ENCODE data around the gene ATP8A2. TPM values are rescaled to one million over a fixed set of nuclear protein-coding genes. Genes with fewer than 3 reads are reported as not detected.

The ATP8A2 gene
- total and polyA plus RNA-seq, 2 of the 4 experiments (the other 2 are of a cell fraction) = 0.02 to 0.18 TPM

DNA sequence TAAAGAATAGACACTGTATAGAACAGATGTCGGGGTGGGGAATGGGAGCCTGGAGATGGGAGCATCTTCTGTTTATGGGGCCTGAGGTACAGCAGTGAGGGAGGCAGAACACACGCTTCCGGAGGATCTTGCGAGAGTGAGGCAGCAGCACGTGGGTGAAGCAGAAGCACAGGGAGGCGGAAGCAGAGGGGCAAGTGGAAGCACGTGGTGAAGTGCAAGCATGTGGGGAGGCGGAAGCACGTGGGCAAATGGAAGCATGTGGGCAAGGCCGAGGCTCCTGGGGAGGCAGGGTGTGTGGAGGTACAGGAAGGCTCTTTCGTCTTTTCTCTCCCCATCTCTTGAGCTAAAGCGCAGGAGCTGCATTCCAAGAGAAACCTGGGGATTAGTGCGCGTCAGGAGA is 198.4 kb downstream of the ATP8A2 start:
- Histone ChIP-seq H3K36me3 (ENCODE audit: control insufficient read depth, insufficient read depth, low read length) (no peaks in the 10 kb centered on the region), H4K91ac (ENCODE audit: insufficient read depth, low read depth, low read length) (no peak overlapping the region), H3K56ac (ENCODE audit: extremely low read depth, insufficient read depth, low read length) (no peak overlapping the region), H2AFZ (replicated peaks; ENCODE audit: low read length, poor library complexity) (no peak overlapping the region), H2BK120ac (ENCODE audit: low read depth, low read length) (no peak overlapping the region), H2BK15ac (ENCODE audit: low read depth, low read length) (no peak overlapping the region), H3K9ac (ENCODE audit: low read depth, low read length) (no peak overlapping the region), H3K4me2 (ENCODE audit: low read depth, low read length) (no peak overlapping the region), H3K9me1 (ENCODE audit: insufficient read depth, low read length) (no peaks in the 10 kb centered on the region), H2BK5ac (ENCODE audit: low read depth, low read length, poor library complexity, severe bottlenecking) (no peak overlapping the region), H4K8ac (ENCODE audit: low read depth in 2 of 2, low read length in 2 of 2) (no peak overlapping the region), H3K27me3 (ENCODE audit: control insufficient read depth, insufficient read depth, low read length) (no peaks in the 10 kb centered on the region), H3K18ac (ENCODE audit: low read depth, low read length) (no peak overlapping the region), H2BK20ac (ENCODE audit: low read depth, low read length) (no peak overlapping the region), H3K9me3 (ENCODE audit: control insufficient read depth, insufficient read depth, low read length) (no peaks in the 10 kb centered on the region), H3K4me1 (ENCODE audit: control insufficient read depth, insufficient read depth, low read length) (no peaks in the 10 kb centered on the region), H3K27ac (ENCODE audit: insufficient read depth, low read length) (no peak overlapping the region), H4K5ac (ENCODE audit: low read depth, low read length) (no peak overlapping the region), H3K4ac (ENCODE audit: low read depth, low read length) (no peak overlapping the region), H2AK5ac (ENCODE audit: low read depth, low read length) (no peak overlapping the region), H2AK9ac (replicated peaks; ENCODE audit: low read depth, low read length, poor library complexity) (no peak overlapping the region), H3K23ac (ENCODE audit: low read depth, low read length) (no peak overlapping the region), H4K20me1 (ENCODE audit: insufficient read depth, low read length) (no peaks in the 10 kb centered on the region), H3K79me1 (ENCODE audit: low read depth in 1 of 2, low read length in 2 of 2) (no peaks in the 10 kb centered on the region), H3K4me3 (ENCODE audit: insufficient read depth, low read depth, low read length) (no peak overlapping the region), H3K14ac (replicated peaks; ENCODE audit: low read depth, low read length) (no peak overlapping the region)
- no peak for ATAC-seq (ENCODE audit: low read depth)
- POLR2A ChIA-PET (ENCODE audit: unreplicated experiment) = no interaction called here
- DNase-seq = no peak
- CTCF ChIA-PET = no interaction called here
- in situ Hi-C loops (cut with MboI; ENCODE audit: low sequenced_read_pairs) (loop anchor here (5.0 kb wide), 1 partner anchor 512 kb away; no protein-coding TSS in a partner anchor), dilution Hi-C loops (cut with HindIII; ENCODE audit: low sequenced_read_pairs, unreplicated experiment) (no loop called here), intact Hi-C loops (cut with micrococcal nuclease) (no loop called here)
- no peak for TF ChIP-seq SMC3 (IDR thresholded peaks at IDR 0.05; ENCODE audit: low read depth, low read length)
- no peak for TF ChIP-seq BHLHE40 (IDR thresholded peaks at IDR 0.05; ENCODE audit: low read depth, low read length)
- TF ChIP-seq CHD1 (IDR thresholded peaks at IDR 0.05; ENCODE audit: low read depth, low read length) = no peak
- no peak for TF ChIP-seq RCOR1 (IDR thresholded peaks at IDR 0.05; ENCODE audit: insufficient replicate concordance, low read length)
- TF ChIP-seq MAFK (IDR thresholded peaks at IDR 0.05; ENCODE audit: low read depth, low read length) = no peak
- TF ChIP-seq, protein P1, sequence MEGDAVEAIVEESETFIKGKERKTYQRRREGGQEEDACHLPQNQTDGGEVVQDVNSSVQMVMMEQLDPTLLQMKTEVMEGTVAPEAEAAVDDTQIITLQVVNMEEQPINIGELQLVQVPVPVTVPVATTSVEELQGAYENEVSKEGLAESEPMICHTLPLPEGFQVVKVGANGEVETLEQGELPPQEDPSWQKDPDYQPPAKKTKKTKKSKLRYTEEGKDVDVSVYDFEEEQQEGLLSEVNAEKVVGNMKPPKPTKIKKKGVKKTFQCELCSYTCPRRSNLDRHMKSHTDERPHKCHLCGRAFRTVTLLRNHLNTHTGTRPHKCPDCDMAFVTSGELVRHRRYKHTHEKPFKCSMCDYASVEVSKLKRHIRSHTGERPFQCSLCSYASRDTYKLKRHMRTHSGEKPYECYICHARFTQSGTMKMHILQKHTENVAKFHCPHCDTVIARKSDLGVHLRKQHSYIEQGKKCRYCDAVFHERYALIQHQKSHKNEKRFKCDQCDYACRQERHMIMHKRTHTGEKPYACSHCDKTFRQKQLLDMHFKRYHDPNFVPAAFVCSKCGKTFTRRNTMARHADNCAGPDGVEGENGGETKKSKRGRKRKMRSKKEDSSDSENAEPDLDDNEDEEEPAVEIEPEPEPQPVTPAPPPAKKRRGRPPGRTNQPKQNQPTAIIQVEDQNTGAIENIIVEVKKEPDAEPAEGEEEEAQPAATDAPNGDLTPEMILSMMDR (conservative IDR thresholded peaks at IDR 0.05; ENCODE audit: low read depth, low read length) = no peak
- TF ChIP-seq MAZ (IDR thresholded peaks at IDR 0.05; ENCODE audit: borderline replicate concordance, low read depth, low read length) = no peak
- TF ChIP-seq, protein P2, sequence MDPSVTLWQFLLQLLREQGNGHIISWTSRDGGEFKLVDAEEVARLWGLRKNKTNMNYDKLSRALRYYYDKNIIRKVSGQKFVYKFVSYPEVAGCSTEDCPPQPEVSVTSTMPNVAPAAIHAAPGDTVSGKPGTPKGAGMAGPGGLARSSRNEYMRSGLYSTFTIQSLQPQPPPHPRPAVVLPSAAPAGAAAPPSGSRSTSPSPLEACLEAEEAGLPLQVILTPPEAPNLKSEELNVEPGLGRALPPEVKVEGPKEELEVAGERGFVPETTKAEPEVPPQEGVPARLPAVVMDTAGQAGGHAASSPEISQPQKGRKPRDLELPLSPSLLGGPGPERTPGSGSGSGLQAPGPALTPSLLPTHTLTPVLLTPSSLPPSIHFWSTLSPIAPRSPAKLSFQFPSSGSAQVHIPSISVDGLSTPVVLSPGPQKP (IDR thresholded peaks at IDR 0.05; ENCODE audit: borderline replicate concordance, low read depth, low read length) = no peak
- TF ChIP-seq FOS (IDR thresholded peaks at IDR 0.05; ENCODE audit: low read depth, low read length) = no peak
- 92% methylated on average over 7 of the region's 14 CpGs; no CpG with 5 or more reads in 1 of the 2 experiments for WGBS, 2 experiments (ENCODE audit: extremely low coverage in 2 of 2, insufficient read length in 1 of 2)
- no TSS peak for BruUV-seq (replicated peaks)
